ENCODE measurements around the gene ZNHIT6. TPM values are rescaled to one million over a fixed set of nuclear protein-coding genes. Genes with fewer than 3 reads are reported as not detected.

The ZNHIT6 gene
- total and polyA plus RNA-seq, 12 donors, result 4.5 to 21.1 (median 9.8) TPM

- H3K36me3 ChIP-seq (replicated peaks in 1 of 2), result no peaks in the 10 kb centered on the region
- no peaks in the 10 kb centered on the region for H3K9me3 ChIP-seq (replicated peaks in 1 of 3)
- no peak overlapping the region for H3K27ac ChIP-seq
- TF ChIP-seq POLR2A (IDR thresholded peaks at IDR 0.05), result no peak
- no peak for TF ChIP-seq CTCF (IDR thresholded peaks at IDR 0.05)
- no peak for DNase-seq
- 86 to 95% (median 90%) methylated on average over 4 of the region's 4 CpGs for WGBS, 4 donors
- intact Hi-C loops (cut with DNase I), result no loop called here
- H3K4me1 ChIP-seq (replicated peaks in 1 of 2), result no peaks in the 10 kb centered on the region
- H3K4me3 ChIP-seq, result no peak overlapping the region
- H3K27me3 ChIP-seq, result no peaks in the 10 kb centered on the region
Measured at GRCh38 chr1:85606414-85606800, 101.8 kb downstream of the ZNHIT6 start.

- TF ChIP-seq POLR2A (IDR thresholded peaks at IDR 0.05) (no peak), CTCF (IDR thresholded peaks at IDR 0.05) (no peak)
- no peaks in the 10 kb centered on the region for H3K27me3 ChIP-seq
- intact Hi-C loops (cut with DNase I), result no loop called here
- WGBS, 4 donors, result 85 to 95% (median 91%) methylated on average over 8 of the region's 8 CpGs
- no peak overlapping the region for H3K4me3 ChIP-seq
- H3K9me3 ChIP-seq (replicated peaks in 1 of 3), result no peaks in the 10 kb centered on the region
- no peak for DNase-seq
- H3K4me1 ChIP-seq (replicated peaks in 1 of 2), result no peaks in the 10 kb centered on the region
- no peaks in the 10 kb centered on the region for H3K36me3 ChIP-seq (replicated peaks in 1 of 2)
- H3K27ac ChIP-seq, result no peak overlapping the region
Measured at GRCh38 chr1:85605484-85606413, 102.5 kb downstream of the ZNHIT6 start.

- intact Hi-C loops (cut with DNase I), result no loop called here
Measured at GRCh38 chr1:85604298-85604997, 103.8 kb downstream of the ZNHIT6 start.

More at GRCh38 chr1:85604298-85604997, 103.8 kb downstream of the ZNHIT6 start:
- Histone ChIP-seq H3K4me1 (replicated peaks in 1 of 2) (no peaks in the 10 kb centered on the region), H3K27ac (no peak overlapping the region), H3K9me3 (replicated peaks in 1 of 3) (no peaks in the 10 kb centered on the region), H3K36me3 (replicated peaks in 1 of 2) (no peaks in the 10 kb centered on the region), H3K27me3 (no peaks in the 10 kb centered on the region), H3K4me3 (no peak overlapping the region)
- no peak for DNase-seq
- TF ChIP-seq CTCF (IDR thresholded peaks at IDR 0.05), result no peak
- TF ChIP-seq POLR2A (IDR thresholded peaks at IDR 0.05), result no peak
- 69 to 82% (median 81%) methylated on average over 3 of the region's 3 CpGs for WGBS, 4 donors
